ENCODE data around the gene SAMD1.

GRCh38 chr19:14102756-14103155 lies 12.2 kb upstream of the SAMD1 start:
- no peak for TF ChIP-seq POLR2A (IDR thresholded peaks at IDR 0.05)
- TF ChIP-seq, protein P1, sequence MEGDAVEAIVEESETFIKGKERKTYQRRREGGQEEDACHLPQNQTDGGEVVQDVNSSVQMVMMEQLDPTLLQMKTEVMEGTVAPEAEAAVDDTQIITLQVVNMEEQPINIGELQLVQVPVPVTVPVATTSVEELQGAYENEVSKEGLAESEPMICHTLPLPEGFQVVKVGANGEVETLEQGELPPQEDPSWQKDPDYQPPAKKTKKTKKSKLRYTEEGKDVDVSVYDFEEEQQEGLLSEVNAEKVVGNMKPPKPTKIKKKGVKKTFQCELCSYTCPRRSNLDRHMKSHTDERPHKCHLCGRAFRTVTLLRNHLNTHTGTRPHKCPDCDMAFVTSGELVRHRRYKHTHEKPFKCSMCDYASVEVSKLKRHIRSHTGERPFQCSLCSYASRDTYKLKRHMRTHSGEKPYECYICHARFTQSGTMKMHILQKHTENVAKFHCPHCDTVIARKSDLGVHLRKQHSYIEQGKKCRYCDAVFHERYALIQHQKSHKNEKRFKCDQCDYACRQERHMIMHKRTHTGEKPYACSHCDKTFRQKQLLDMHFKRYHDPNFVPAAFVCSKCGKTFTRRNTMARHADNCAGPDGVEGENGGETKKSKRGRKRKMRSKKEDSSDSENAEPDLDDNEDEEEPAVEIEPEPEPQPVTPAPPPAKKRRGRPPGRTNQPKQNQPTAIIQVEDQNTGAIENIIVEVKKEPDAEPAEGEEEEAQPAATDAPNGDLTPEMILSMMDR (IDR thresholded peaks at IDR 0.05) = no peak

All from prostate gland (tissue), 2 donors.